D721Med (cell line): ENCODE results near the gene MT1X.

ENCODE experiments used
- DNase-seq: peaks from one replicate; pipeline ENCODE4 v3.0.0; 2011; ENCODE audit warnings: low spot score; ENCODE audit not compliant: insufficient read length
- FAIRE-seq: peaks from 2 replicates; lab custom pipeline; 2011; peaks lifted over from hg19 to GRCh38; lab: Jason Lieb, UNC
- CTCF ChIP-seq: IDR thresholded peaks from 2 replicates; pipeline ENCODE4 v1.5.1; 2012; ENCODE audit warnings: mild to moderate bottlenecking, control low read depth; ENCODE audit not compliant: insufficient read depth; ENCODE audit errors: missing control alignments

MT1X gene

DNA sequence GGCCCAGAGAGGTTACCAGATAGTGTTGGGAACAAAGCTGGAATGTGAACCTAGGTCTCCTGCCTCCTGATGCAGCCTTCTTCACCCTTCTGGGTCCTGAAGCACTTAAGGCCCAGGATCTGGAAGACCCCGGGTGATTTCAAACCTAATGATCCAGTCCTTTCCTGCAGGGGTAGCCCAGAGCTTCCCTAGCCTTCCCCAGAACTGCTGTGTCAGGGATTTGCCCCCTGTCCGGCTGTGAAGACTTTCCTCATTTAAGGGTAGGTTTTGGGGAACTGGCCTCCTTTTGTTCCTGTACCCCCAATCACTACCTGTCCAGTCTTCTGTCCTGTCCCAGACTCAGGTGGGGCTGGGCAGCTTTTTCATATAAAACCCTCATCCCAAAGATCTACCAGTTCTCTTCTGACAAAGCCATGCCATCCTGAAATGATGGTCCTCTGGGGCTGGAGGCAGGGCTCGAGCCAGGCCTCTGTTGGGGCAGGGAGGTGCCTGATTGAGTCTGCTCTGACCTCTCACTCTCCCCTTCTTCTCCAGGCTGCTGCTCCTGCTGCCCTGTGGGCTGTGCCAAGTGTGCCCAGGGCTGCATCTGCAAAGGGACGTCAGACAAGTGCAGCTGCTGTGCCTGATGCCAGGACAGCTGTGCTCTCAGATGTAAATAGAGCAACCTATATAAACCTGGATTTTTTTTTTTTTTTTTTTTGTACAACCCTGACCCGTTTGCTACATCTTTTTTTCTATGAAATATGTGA, 1.3 kb downstream of the MT1X start:
- DNase-seq (no peak), FAIRE-seq (no peak)
- no peak for TF ChIP-seq CTCF

DNA sequence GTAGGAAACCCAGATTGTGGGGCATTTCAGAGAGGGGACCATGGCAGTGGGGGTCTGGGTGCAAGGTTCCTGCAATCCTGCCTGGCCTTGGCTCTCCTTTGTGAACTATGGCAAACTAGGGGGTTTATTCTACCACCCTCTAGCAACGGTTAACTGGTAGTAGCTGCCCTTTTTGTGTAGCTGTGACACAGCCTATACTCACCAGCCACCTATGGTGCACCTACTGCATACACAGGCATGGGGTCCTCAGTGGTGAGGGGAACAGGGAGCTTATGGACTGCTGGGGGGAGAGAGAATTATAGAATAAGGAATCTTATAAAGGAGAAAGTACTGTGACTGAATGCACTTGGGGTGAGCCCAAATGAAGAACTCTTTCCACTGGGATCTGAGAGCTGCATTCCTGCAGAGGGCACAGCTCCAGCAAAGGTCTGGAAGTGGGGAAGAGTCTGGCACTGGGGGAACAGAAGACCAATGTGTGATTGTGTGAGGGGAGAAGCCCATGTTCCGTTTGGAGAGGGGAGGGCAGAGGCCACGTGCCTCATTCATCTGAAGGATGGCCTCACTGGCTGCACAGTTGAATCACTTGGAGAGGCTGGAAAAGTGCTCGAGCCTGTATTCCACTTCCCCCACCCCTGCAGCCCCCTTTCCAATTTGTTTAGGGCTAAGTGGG, 2.1 kb downstream of the MT1X start:
- FAIRE-seq (no peak), DNase-seq (no peak)
- no peak for TF ChIP-seq CTCF

- TF ChIP-seq CTCF: no peak
- FAIRE-seq: no peak
- no peak for DNase-seq
Measured at GRCh38 chr16:56684926-56685590, 2.8 kb downstream of the MT1X start.

DNA sequence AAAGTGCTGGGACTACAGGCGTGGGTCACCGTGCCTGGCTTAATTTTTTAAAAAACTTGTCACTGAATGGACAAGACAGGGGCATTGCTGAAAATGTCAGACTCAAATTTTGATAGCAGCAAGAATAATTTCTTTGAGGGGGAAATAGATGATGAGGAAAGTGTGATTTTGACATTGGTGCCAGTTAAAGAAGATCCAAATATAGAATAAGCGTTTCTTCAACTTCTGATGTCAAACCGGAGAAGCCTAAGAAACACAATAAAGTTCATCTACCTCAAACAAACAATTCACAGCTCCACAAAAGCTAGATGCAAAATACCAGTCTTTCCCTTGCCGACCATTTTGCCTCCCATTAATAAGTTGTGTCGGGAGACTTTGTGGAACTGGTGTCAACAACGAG, 4.5 kb downstream of the MT1X start:
- FAIRE-seq: no peak
- DNase-seq: no peak
- TF ChIP-seq CTCF: no peak

GRCh38 chr16:56688762-56689161, 6.5 kb downstream of the MT1X start:
- no peak for FAIRE-seq
- no peak for DNase-seq
- no peak for TF ChIP-seq CTCF

GRCh38 chr16:56689171-56689570, 6.9 kb downstream of the MT1X start:
- no peak for FAIRE-seq
- DNase-seq: no peak
- no peak for TF ChIP-seq CTCF
